Measurements from ENCODE around the gene TOMM6. TPM values are rescaled to one million over a fixed set of nuclear protein-coding genes. Genes with fewer than 3 reads are reported as not detected.

Gene TOMM6
- total RNA-seq: 100 to 1,000 TPM; 168 to 172 TPM
- 233 TPM for polyA plus RNA-seq (ENCODE audit: insufficient read depth, low read depth, low replicate concordance)
- long read RNA-seq, donor 1, transcript TOMM6-202 (3 exons, 637 nt): minor isoform, 47 of 126 reads
- long read RNA-seq, donor 1, transcript TOMM6-201 (3 exons, 595 nt): major isoform, 79 of 126 reads
- long read RNA-seq, donor 1, partial matches to known transcripts: 0 of 126 reads
- long read RNA-seq, donor 1, other reads (novel, unspliced or antisense): 0 of 126 reads
- long read RNA-seq, donor 2, transcript TOMM6-201 (3 exons, 595 nt): major isoform, 56 of 89 reads
- long read RNA-seq, donor 2, transcript TOMM6-202 (3 exons, 637 nt): minor isoform, 33 of 89 reads
- long read RNA-seq, donor 2, partial matches to known transcripts: 0 of 89 reads
- long read RNA-seq, donor 2, other reads (novel, unspliced or antisense): 0 of 89 reads

DNA sequence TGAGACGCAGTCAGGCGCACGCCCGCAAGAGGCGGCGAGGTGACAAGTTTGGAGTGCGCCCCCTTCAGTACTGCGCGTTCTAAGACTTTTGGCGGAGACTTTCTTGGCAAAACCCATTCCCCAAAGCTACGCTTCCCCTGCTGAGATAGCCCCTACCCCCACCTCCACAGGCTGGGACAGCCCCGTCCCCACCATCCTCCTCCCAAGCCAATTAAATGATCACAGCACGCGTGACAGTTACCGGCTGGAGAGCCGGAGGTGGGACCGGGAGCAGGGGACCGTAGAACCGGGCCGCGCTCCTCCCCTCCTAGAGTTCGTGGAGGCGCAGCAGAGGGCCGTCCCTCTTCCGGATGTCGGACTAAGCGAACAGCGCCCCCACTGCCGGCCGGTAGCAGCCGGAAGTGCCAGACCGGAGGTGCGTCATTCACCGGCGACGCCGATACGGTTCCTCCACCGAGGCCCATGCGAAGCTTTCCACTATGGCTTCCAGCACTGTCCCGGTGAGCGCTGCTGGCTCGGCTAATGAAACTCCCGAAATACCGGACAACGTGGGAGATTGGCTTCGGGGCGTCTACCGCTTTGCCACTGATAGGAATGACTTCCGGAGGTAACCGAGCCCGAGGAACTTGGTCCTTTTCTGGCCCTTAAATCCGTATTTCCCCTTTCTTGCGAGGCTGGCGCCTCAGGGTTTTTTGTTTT lies at the start of gene TOMM6:
Gene TOMM6, plus strand, starts transcription at position 476 of the 699 bp plus-strand sequence. Its CDS starts 4 bp downstream, at position 480.
- TF ChIP-seq, protein P1, sequence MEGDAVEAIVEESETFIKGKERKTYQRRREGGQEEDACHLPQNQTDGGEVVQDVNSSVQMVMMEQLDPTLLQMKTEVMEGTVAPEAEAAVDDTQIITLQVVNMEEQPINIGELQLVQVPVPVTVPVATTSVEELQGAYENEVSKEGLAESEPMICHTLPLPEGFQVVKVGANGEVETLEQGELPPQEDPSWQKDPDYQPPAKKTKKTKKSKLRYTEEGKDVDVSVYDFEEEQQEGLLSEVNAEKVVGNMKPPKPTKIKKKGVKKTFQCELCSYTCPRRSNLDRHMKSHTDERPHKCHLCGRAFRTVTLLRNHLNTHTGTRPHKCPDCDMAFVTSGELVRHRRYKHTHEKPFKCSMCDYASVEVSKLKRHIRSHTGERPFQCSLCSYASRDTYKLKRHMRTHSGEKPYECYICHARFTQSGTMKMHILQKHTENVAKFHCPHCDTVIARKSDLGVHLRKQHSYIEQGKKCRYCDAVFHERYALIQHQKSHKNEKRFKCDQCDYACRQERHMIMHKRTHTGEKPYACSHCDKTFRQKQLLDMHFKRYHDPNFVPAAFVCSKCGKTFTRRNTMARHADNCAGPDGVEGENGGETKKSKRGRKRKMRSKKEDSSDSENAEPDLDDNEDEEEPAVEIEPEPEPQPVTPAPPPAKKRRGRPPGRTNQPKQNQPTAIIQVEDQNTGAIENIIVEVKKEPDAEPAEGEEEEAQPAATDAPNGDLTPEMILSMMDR (IDR thresholded peaks at IDR 0.05): peak; percentile 83 to 97 (median 95)
- peak; percentile 44 for TF ChIP-seq POLR2A (IDR thresholded peaks at IDR 0.05)
- peaks cover 8% of the 10 kb centered on the region for H3K4me1 ChIP-seq

DNA sequence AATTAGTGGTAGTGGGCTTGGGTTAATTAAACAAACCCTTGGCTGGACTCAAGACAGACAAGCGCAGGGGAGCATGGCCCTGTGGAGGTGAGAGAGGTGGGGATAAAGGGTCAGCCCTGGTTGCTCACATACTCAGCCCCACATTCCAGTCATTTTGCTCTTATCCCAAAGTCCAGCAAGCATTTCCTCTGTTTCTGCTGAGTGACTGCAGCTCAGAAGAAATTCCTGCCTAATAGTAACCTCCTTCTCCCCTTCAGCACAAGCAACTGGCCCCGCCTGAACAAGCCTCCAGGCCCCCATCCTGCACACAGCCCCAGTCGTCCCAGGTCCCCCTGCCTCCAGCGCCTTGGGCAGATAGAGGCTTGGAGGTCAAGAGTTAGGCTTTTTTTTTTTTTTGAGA lies 48.5 kb upstream of the TOMM6 start:
- Histone ChIP-seq H3K4me1 (peaks cover 4% of the 10 kb centered on the region), H3K4me3 (no peak overlapping the region), H3K36me3 (ENCODE audit: low read depth, missing control alignments) (no peaks in the 10 kb centered on the region), H3K9me3 (no peaks in the 10 kb centered on the region), H3K27me3 (no peaks in the 10 kb centered on the region), H3K27ac (no peak overlapping the region)
- 75 to 80% methylated on average over 4 of the region's 4 CpGs for WGBS, 2 donors
- intact Hi-C loops (cut with DNase I; ENCODE audit: low total_unique reads): no loop called here
- no peak for DNase-seq
- TF ChIP-seq, protein P1 (IDR thresholded peaks at IDR 0.05): no peak
- no peak for TF ChIP-seq POLR2A (IDR thresholded peaks at IDR 0.05)

More for the DNA sequence above, at the start of gene TOMM6:
- no peaks in the 10 kb centered on the region for H3K36me3 ChIP-seq (ENCODE audit: low read depth, missing control alignments)
- no peaks in the 10 kb centered on the region for H3K9me3 ChIP-seq
- no peaks in the 10 kb centered on the region for H3K27me3 ChIP-seq
- intact Hi-C loops (cut with DNase I; ENCODE audit: low total_unique reads): loop anchor here (5.0 kb wide), 2 partner anchors 135 to 260 kb away; partner anchors contain the start of genes BYSL and MED20
- peak within 1 kb of the TSS; percentile 57 to 94 for H3K27ac ChIP-seq
- peak; percentile 97 for DNase-seq
- WGBS, 2 donors: 1% methylated on average over 25 to 55 of the region's 55 CpGs
- H3K4me3 ChIP-seq: peak within 1 kb of the TSS; percentile 90 to 96

DNA sequence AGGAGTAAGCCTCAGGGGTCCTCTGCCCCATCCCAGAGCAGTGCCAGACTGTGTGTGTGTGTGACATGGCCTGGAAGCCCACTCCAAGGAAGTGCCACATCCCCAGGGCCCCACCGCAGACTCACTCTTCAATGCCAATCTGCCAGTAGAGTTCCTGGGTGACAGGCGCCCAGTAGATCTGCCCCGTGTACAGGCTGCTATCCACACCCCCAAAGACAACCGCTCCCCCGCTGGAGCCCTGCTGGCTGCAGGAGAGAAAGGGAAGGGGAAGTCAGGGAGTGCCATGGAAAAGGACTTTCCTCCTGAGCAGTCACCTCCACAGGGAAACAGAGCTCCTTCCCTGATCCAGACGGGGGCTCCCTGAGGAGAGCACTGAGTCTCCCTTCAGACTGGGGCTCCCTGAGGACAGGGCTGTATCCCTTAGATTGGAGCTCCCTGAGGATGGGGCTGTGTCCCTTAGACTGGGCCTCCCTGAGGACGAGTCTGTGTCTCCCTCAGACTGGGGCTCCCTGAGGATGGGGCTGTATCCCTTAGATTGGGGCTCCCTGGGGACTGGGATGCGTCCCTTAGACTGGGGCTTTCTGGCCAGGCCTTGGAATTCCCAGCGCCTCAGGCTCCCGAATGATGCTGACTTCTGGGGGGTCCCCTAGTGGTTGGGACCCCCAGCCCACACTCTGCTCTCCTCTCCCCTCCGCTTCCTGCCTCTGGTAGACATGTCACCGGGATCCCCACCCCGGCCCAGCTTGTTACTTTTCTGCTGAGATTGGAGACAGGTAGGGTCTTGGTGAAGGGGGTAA lies 46.9 kb upstream of the TOMM6 start:
- DNase-seq: no peak
- Histone ChIP-seq H3K27me3 (no peaks in the 10 kb centered on the region), H3K36me3 (ENCODE audit: low read depth, missing control alignments) (no peaks in the 10 kb centered on the region), H3K4me3 (no peak overlapping the region), H3K4me1 (peaks cover 4% of the 10 kb centered on the region), H3K9me3 (no peaks in the 10 kb centered on the region), H3K27ac (no peak overlapping the region)
- TF ChIP-seq, protein P1 (IDR thresholded peaks at IDR 0.05): no peak
- 90 to 91% methylated on average over 8 to 13 of the region's 13 CpGs for WGBS, 2 donors
- intact Hi-C loops (cut with DNase I; ENCODE audit: low total_unique reads): no loop called here

DNA sequence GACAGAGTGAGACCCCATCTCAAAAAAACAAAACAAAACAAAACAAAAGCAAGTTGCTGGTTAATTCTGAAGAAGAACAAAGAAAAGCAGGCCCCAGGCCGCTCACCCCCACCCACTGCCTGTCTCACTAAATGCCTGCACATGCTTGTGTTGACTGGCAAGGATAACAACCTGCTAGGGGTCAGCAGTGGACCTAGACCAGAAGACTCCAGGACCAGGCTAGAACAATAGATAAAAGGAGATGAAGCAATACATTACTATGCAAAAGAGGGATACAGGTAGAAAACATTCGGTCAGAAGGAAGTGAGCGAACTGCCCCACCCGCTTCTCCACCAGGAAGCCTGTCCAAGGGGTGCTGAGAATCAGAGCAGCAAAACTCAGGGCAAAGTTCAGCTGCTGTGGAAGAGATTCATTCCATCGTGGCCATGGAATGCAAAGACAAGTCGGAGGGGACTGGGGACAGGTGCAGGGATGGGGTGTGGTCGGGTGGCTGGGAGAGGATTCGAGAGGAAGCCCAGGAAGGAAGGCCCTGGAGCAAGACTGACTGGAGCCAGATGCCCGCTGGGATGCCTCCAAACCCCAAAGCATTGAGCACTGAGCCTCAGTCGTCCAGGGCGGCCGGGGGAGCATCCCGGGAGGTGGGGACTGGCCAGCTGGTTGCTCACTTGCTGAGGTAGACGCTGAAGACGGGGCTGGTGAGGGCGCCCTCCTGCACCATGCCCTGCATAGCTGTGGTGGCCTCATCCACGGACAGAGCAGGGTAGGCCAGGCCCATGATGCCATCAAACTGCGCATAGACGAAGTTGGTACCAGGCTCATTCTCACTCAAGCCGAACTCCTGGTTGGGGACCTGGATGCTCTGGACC lies 45.6 kb upstream of the TOMM6 start:
- no peak overlapping the region for H3K4me3 ChIP-seq
- no peaks in the 10 kb centered on the region for H3K4me1 ChIP-seq
- no peak for DNase-seq
- no peaks in the 10 kb centered on the region for H3K36me3 ChIP-seq (ENCODE audit: low read depth, missing control alignments)
- no peak overlapping the region for H3K27ac ChIP-seq
- WGBS, 2 donors: 86 to 87% methylated on average over 18 to 20 of the region's 20 CpGs
- TF ChIP-seq POLR2A (IDR thresholded peaks at IDR 0.05): no peak
- TF ChIP-seq, protein P1 (IDR thresholded peaks at IDR 0.05): no peak
- H3K9me3 ChIP-seq: no peaks in the 10 kb centered on the region
- no peaks in the 10 kb centered on the region for H3K27me3 ChIP-seq
- intact Hi-C loops (cut with DNase I; ENCODE audit: low total_unique reads): no loop called here

Measured in testis (tissue), 5 donors.